Body of pancreas (tissue), 4 donors: ENCODE results near the gene LIMK1. TPM values are rescaled to one million over a fixed set of nuclear protein-coding genes. Genes with fewer than 3 reads are reported as not detected.

Experiments
- ATAC-seq: fragments of 150-250 bp; one replicate; pipeline ENCODE4 v1.9.1; 2016
- DNase-seq, 4 donors: peaks; one replicate each; pipeline ENCODE4 v3.0.0-alpha.2; 2019
- H3K27ac ChIP-seq, 4 donors: fragments of 200-600 bp; sonication (generic); 1 replicate in 3 of 4; 2 replicates in 1 of 4; pipeline versions ENCODE4 v1.5.1 to v1.6.1; 2016 to 2019; ENCODE audit warnings: mild to moderate bottlenecking in 1 of 4, mixed read lengths in 1 of 4, moderate library complexity in 1 of 4
- H3K27me3 ChIP-seq, 2 donors: fragments of 200-600 bp; sonication (generic); one replicate each; pipeline ENCODE4 v1.6.0; 2016; ENCODE audit warnings: mild to moderate bottlenecking in 1 of 2
- H3K36me3 ChIP-seq, 2 donors: fragments of 200-600 bp; sonication (generic); replicated peaks in 1 of 2; 2 replicates each; pipeline ENCODE4 v1.5.1; 2016; ENCODE audit warnings: low read depth in 2 of 2; ENCODE audit not compliant: insufficient read depth in 1 of 2
- H3K4me1 ChIP-seq: fragments of 200-600 bp; sonication (generic); one replicate; pipeline ENCODE4 v1.6.0; 2016
- H3K4me3 ChIP-seq, 2 donors: fragments of 200-600 bp; sonication (generic); 1 replicate in 1 of 2; 2 replicates in 1 of 2; pipeline ENCODE4 v1.5.1; 2016 to 2019
- H3K9me3 ChIP-seq, 3 donors: fragments of 200-600 bp; sonication (generic); 1 replicate in 2 of 3; 2 replicates in 1 of 3; pipeline ENCODE4 v1.5.1; 2016
- POLR2A ChIP-seq, 3 donors: fragments of 450-650 bp; IDR thresholded peaks; one replicate each; pipeline ENCODE4 v1.6.1; 2016; ENCODE audit warnings: antibody characterized with exemption in 3 of 3, mild to moderate bottlenecking in 2 of 3
- WGBS, 2 donors: methylation state at CpG; one replicate each; pipeline ENCODE4 v1.1.5; 2017; 5-methylcytosine and 5-hydroxymethylcytosine counted together
- intact Hi-C: fragments of 100-400 bp; cut with DNase I; formaldehyde crosslinking; loops from one replicate; pipeline ENCODE4 v1.15.1; 2023
- total RNA-seq, 2 donors: library from RNA; depleted of rRNA; stranded (reverse); fragments of >200 nt; gene quantifications; one replicate each; pipeline ENCODE4 v1.1.0, GENCODE V29; 2016
- TF ChIP-seq, protein P1 (sequence below), 7 experiments: fragments of 450-650 bp in 4 of 7; fragments of 200-600 bp in 3 of 7; sonication (generic) in 3 of 7; IDR thresholded peaks; one replicate each; pipeline ENCODE4 v1.5.1; 2016 to 2019; ENCODE audit warnings: antibody characterized with exemption in 7 of 7

The LIMK1 gene
- total RNA-seq, 2 donors from 2014 or later: 10.1 to 27.4 TPM

DNA sequence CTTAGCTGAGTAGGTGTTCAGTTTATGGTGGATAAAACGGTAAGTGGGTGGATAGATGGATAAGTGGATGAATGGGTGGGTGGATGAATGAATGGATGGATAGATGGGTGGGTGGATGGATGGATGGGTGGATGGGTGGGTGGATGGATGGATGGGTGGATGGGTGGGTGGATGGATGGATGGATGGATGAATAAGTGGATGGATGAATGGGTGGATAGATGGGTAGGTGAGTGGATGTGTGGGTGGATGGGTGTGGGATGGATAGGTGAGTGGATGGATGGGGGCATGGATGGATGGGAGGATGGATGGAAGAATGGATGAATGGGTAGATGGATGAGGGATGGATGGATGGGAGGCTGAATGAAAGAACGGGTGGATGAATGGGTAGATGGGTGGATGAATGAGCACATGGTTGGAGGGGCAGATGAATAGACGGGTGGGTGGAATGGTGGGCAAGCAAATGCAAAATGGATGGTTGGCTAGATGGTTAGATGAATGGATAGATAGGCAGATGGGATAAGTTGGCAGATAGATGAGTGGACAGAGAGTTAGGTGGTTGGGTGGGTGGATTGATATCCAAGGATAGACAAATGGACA lies 29.9 kb upstream of the LIMK1 start:
- no peak for ATAC-seq
- H3K9me3 ChIP-seq: no peaks in the 10 kb centered on the region
- WGBS, 2 donors: 80 to 84% methylated on average over 3 of the region's 3 CpGs
- no peak for DNase-seq
- H3K4me1 ChIP-seq: peaks cover 26% of the 10 kb centered on the region
- TF ChIP-seq, protein P1, sequence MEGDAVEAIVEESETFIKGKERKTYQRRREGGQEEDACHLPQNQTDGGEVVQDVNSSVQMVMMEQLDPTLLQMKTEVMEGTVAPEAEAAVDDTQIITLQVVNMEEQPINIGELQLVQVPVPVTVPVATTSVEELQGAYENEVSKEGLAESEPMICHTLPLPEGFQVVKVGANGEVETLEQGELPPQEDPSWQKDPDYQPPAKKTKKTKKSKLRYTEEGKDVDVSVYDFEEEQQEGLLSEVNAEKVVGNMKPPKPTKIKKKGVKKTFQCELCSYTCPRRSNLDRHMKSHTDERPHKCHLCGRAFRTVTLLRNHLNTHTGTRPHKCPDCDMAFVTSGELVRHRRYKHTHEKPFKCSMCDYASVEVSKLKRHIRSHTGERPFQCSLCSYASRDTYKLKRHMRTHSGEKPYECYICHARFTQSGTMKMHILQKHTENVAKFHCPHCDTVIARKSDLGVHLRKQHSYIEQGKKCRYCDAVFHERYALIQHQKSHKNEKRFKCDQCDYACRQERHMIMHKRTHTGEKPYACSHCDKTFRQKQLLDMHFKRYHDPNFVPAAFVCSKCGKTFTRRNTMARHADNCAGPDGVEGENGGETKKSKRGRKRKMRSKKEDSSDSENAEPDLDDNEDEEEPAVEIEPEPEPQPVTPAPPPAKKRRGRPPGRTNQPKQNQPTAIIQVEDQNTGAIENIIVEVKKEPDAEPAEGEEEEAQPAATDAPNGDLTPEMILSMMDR (IDR thresholded peaks at IDR 0.05): no peak
- TF ChIP-seq POLR2A (IDR thresholded peaks at IDR 0.05): no peak
- H3K4me3 ChIP-seq: no peak overlapping the region
- H3K27me3 ChIP-seq: no peaks in the 10 kb centered on the region
- intact Hi-C loops: no loop called here
- H3K36me3 ChIP-seq: peaks cover 0 to 17% of the 10 kb centered on the region in 2 donors
- H3K27ac ChIP-seq: no peak overlapping the region

DNA sequence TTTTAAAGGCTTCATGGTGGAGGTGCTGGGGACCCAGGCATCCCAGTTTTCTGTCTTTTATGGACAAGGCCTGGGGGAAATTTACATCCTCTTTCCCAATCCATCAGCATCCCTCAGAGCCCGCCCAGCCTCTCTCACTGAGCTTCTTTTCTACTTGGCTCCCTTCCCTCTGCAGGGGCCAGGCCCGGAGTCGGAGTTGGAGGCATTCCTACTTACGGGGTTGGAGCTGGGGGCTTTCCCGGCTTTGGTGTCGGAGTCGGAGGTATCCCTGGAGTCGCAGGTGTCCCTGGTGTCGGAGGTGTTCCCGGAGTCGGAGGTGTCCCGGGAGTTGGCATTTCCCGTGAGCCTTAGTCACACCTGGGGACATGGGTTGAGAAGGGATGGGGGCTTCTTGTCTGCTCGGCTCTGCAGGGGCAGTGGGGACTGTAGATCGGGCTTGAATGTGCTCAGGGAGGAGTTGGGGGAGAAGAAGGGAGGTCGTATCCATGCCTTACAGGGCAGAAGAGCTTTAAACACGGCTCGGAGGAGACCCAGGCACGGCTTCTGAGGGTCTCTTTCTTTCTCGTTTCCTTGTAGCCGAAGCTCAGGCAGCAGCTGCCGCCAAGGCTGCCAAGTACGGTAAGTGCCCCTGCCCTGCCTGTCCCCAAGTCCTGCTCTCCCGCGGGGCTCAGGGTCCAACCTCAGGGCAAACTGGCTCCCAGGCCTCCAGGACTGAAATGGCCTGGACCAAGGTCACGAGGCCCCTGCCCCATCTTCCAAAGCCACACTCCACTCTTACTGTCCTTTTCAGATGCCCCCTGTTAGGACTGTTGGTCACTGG lies 27.3 kb upstream of the LIMK1 start:
- no peak for TF ChIP-seq POLR2A (IDR thresholded peaks at IDR 0.05)
- TF ChIP-seq, protein P1 (IDR thresholded peaks at IDR 0.05): no peak
- Histone ChIP-seq H3K4me3 (no peak overlapping the region), H3K27me3 (no peaks in the 10 kb centered on the region), H3K27ac (no peak overlapping the region), H3K36me3 (no peaks in the 10 kb centered on the region), H3K9me3 (no peaks in the 10 kb centered on the region), H3K4me1 (peaks cover 48% of the 10 kb centered on the region)
- intact Hi-C loops: no loop called here
- WGBS, 2 donors: 91 to 92% methylated on average over 20 to 25 of the region's 26 CpGs
- no peak for ATAC-seq
- DNase-seq: no peak

DNA sequence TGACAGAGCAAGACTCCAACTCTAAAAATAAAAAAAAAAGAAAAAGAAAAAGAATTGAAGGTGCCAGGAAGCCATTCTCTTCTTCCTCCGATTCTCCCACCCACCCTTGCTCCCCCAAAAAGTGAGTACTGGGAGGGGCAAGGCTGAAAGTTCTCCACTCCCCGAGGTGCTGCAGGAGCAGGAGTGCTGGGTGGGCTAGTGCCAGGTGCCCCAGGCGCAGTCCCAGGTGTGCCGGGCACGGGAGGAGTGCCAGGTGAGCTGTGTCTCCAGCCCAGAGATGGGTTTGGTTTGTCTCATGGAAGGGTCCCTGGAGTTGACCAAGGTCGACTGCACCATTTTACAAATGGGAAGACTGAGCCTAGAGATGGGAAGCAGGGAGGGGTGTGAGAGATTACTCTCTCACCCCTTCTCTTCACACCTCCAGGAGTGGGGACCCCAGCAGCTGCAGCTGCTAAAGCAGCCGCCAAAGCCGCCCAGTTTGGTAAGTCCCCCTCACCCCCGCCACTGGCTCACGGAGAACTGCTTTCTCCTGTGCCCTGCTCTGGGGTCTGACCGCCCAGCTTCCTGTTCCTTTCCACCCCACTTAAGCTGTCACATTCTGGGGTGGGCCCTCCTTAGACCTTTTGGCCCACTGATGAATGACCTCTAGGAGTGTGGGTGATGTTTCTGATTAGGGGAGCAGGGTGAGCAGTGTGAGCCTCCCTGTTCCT lies 26.2 kb upstream of the LIMK1 start:
- Histone ChIP-seq H3K9me3 (no peaks in the 10 kb centered on the region), H3K27me3 (no peaks in the 10 kb centered on the region), H3K4me1 (peaks cover 48% of the 10 kb centered on the region), H3K36me3 (no peaks in the 10 kb centered on the region), H3K27ac (peak overlapping the region in 1 of 4 donors; percentile 15), H3K4me3 (no peak overlapping the region)
- DNase-seq (no peak), ATAC-seq (no peak)
- intact Hi-C loops: no loop called here
- WGBS, 2 donors: 72 to 73% methylated on average over 10 to 11 of the region's 11 CpGs
- TF ChIP-seq POLR2A (IDR thresholded peaks at IDR 0.05): no peak
- TF ChIP-seq, protein P1 (IDR thresholded peaks at IDR 0.05): no peak

DNA sequence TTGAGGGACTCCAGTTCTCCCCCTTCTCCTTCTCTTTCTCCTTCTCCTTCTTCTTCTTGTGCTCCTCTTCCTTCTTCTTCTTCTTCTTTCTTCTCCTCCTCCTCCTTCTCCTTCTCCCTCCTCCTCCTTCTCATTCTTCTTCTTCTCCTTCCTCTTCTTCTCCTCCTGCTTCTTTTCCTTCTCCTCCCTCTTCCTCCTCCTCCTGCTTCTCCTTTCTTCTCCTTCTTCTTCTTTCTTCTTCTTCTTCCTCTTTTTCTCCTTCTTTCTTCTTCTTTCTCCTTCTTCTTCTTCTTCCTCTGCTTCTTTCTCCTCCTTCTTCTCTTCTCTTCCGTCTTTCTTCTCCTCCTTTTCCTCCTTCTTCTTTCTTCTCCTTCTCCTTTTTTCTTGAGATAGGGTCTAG lies 25.6 kb upstream of the LIMK1 start:
- DNase-seq (no peak), ATAC-seq (no peak)
- no peak for TF ChIP-seq POLR2A (IDR thresholded peaks at IDR 0.05)
- TF ChIP-seq, protein P1 (IDR thresholded peaks at IDR 0.05): no peak
- Histone ChIP-seq H3K36me3 (no peaks in the 10 kb centered on the region), H3K4me1 (peaks cover 49% of the 10 kb centered on the region), H3K27me3 (no peaks in the 10 kb centered on the region), H3K9me3 (no peaks in the 10 kb centered on the region), H3K4me3 (no peak overlapping the region), H3K27ac (peak overlapping the region in 1 of 4 donors; percentile 15)
- intact Hi-C loops: no loop called here
- 82 to 90% methylated on average over 1 of the region's 1 CpG for WGBS, 2 donors
